Measurements from ENCODE around the gene OR10P1. TPM values are rescaled to one million over a fixed set of nuclear protein-coding genes. Genes with fewer than 3 reads are reported as not detected.

Gene OR10P1
- total RNA-seq, 1 donor from 2014 or later: not detected

DNA sequence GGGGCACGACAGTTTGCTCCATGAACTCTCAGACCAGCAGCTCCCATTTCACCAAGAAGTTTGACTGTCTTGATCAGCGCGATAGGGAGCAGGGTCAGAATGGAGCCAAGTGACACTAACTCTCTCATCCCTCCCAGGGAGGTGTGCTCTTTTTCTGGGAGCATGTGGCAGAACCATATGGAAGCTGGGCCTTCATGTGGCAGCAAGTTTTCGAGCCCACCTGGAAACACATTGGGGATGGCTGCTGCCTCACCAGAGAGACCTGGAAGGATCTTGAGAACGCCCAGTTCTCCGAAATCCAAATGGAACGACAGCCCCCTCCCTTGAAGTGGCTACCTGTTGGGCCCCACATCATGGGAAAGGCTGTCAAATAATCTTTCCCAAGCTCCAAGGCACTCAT lies 47.0 kb downstream of the OR10P1 start:
- Mint-ChIP-seq H3K4me1 (peaks cover 18% of the 10 kb centered on the region), H3K27ac (no peak overlapping the region), H3K4me3 (no peak overlapping the region), H3K9me3 (no peaks in the 10 kb centered on the region), H3K27me3 (peaks cover 41% of the 10 kb centered on the region), H3K36me3 (ENCODE audit: low read depth) (no peaks in the 10 kb centered on the region)
- intact Hi-C loops (cut with micrococcal nuclease): no loop called here
- no peak for DNase-seq

- Mint-ChIP-seq H3K27ac (no peak overlapping the region), H3K9me3 (no peaks in the 10 kb centered on the region), H3K36me3 (ENCODE audit: low read depth) (no peaks in the 10 kb centered on the region), H3K4me1 (peaks cover 18% of the 10 kb centered on the region), H3K4me3 (no peak overlapping the region), H3K27me3 (peaks cover 36% of the 10 kb centered on the region)
- intact Hi-C loops (cut with micrococcal nuclease): no loop called here
- no peak for DNase-seq
Measured at GRCh38 chr12:55684761-55685370, 48.2 kb downstream of the OR10P1 start.

DNA sequence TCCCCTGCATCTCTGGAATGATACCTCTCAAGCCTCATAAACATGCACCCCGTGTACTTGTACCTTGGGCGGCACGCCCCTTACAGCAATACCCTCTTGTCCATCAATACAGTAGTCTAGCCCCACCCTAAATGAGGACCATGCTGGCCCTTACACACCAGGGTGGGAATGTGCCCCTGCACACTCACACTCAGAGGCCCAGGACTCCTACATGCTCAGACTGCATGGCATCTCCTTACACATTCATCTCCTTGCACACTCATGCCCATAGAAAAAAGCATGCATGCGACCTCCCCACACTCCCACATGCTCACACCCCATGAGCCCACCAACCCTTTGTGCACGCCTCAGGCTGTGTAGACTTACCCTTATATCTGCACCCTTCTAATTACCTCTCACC lies 49.0 kb downstream of the OR10P1 start:
- no peak for DNase-seq
- Mint-ChIP-seq H3K36me3 (ENCODE audit: low read depth) (no peaks in the 10 kb centered on the region), H3K4me1 (peaks cover 17% of the 10 kb centered on the region), H3K4me3 (no peak overlapping the region), H3K27me3 (peaks cover 33% of the 10 kb centered on the region), H3K27ac (no peak overlapping the region), H3K9me3 (no peaks in the 10 kb centered on the region)
- intact Hi-C loops (cut with micrococcal nuclease): no loop called here

- Mint-ChIP-seq H3K4me1 (peaks cover 10% of the 10 kb centered on the region), H3K9me3 (no peaks in the 10 kb centered on the region), H3K27ac (no peak overlapping the region), H3K27me3 (peaks cover 25% of the 10 kb centered on the region), H3K4me3 (no peak overlapping the region), H3K36me3 (ENCODE audit: low read depth) (no peaks in the 10 kb centered on the region)
- intact Hi-C loops (cut with micrococcal nuclease): no loop called here
- DNase-seq: no peak
Measured at GRCh38 chr12:55686366-55687010, 49.8 kb downstream of the OR10P1 start.

Other genes starting within 250 kb of the OR10P1 start
- not detected in 2 replicates for gene OR6C65, start 236.4 kb upstream of the OR10P1 start, total RNA-seq
- not detected in 2 replicates for gene OR6C76, start 210.6 kb upstream of the OR10P1 start, total RNA-seq
- gene OR6C2, start 192.8 kb upstream of the OR10P1 start, total RNA-seq: not detected in 2 replicates
- gene OR6C70, start 166.8 kb upstream of the OR10P1 start, total RNA-seq: not detected in 2 replicates
- not detected in 2 replicates for gene OR6C68, start 144.5 kb upstream of the OR10P1 start, total RNA-seq
- gene OR6C4, start 87.3 kb upstream of the OR10P1 start, total RNA-seq: not detected in 2 replicates
- gene OR2AP1, start 64.4 kb upstream of the OR10P1 start, total RNA-seq: not detected in 2 replicates
- gene ITGA7, start 71.0 kb downstream of the OR10P1 start, total RNA-seq: 0.65 and 1.5 TPM in 2 replicates
- 62.7 and 64.8 TPM in 2 replicates for gene BLOC1S1, start 79.2 kb downstream of the OR10P1 start, total RNA-seq
- gene RDH5, start 83.5 kb downstream of the OR10P1 start, total RNA-seq: 7.1 and 8.4 TPM in 2 replicates
- 190 and 196 TPM in 2 replicates for gene CD63, start 92.1 kb downstream of the OR10P1 start, total RNA-seq
- 14.3 and 15.1 TPM in 2 replicates for gene GDF11, start 106.2 kb downstream of the OR10P1 start, total RNA-seq
- 76.6 and 81.6 TPM in 2 replicates for gene SARNP, start 180.8 kb downstream of the OR10P1 start, total RNA-seq
- gene ORMDL2, start 181.1 kb downstream of the OR10P1 start, total RNA-seq: 49.8 and 55.8 TPM in 2 replicates
- 39.8 and 42.0 TPM in 2 replicates for gene DNAJC14, start 192.7 kb downstream of the OR10P1 start, total RNA-seq
- gene MMP19, start 206.0 kb downstream of the OR10P1 start, total RNA-seq: not detected in 2 replicates

Data from activated CD4-positive, alpha-beta T cell treated with anti-CD3 and anti-CD28 coated beads, Interleukin-2, amount 10 ng/mL, durations not matched to agents 24 days and 14 days (primary cell).